ENCODE data around the gene COL2A1. TPM values are rescaled to one million over a fixed set of nuclear protein-coding genes. Genes with fewer than 3 reads are reported as not detected.

COL2A1 gene
- total and polyA plus RNA-seq, 4 experiments from 2014 or later, result not detected

GRCh38 chr12:47930634-47931033, 73.6 kb downstream of the COL2A1 start:
- Mint-ChIP-seq H3K9me3 (no peaks in the 10 kb centered on the region), H3K4me1 (peaks cover 0 to 1% (median 0%) of the 10 kb centered on the region in 4 donors), H3K27ac (no peak overlapping the region), H3K27me3 (peaks cover 5 to 10% of the 10 kb centered on the region in 2 donors), H3K36me3 (no peaks in the 10 kb centered on the region), H3K4me3 (no peak overlapping the region)
- Histone ChIP-seq H3K27me3 (ENCODE audit: insufficient read depth, low read length) (no peaks in the 10 kb centered on the region), H3K4me1 (ENCODE audit: insufficient read depth, low read length) (no peaks in the 10 kb centered on the region), H3K27ac (ENCODE audit: low read depth, low read length) (no peak overlapping the region), H3K4me3 (ENCODE audit: low read length in 2 of 2) (no peak overlapping the region), H3K36me3 (ENCODE audit: insufficient read depth, low read length) (no peaks in the 10 kb centered on the region), H3K9me3 (ENCODE audit: control insufficient read depth in 1 of 2, low read length in 2 of 2) (no peaks in the 10 kb centered on the region)
- CTCF ChIA-PET (ENCODE audit: partially characterized antibody), result interaction anchor here (1.0 to 1.1 kb wide), 2 partner anchors 19 to 47 kb away, joined by 3 to 4 read pairs; no protein-coding TSS in a partner anchor
- intact Hi-C loops (cut with micrococcal nuclease), result no loop called here
- POLR2A ChIA-PET (ENCODE audit: partially characterized antibody), result no interaction called here
- no peak for DNase-seq

GRCh38 chr12:47927346-47927745, 76.9 kb downstream of the COL2A1 start:
- Histone ChIP-seq H3K4me3 (ENCODE audit: low read length in 2 of 2) (no peak overlapping the region), H3K36me3 (ENCODE audit: insufficient read depth, low read length) (no peaks in the 10 kb centered on the region), H3K27me3 (ENCODE audit: insufficient read depth, low read length) (no peaks in the 10 kb centered on the region), H3K4me1 (ENCODE audit: insufficient read depth, low read length) (no peaks in the 10 kb centered on the region), H3K27ac (ENCODE audit: low read depth, low read length) (no peak overlapping the region), H3K9me3 (ENCODE audit: control insufficient read depth in 1 of 2, low read length in 2 of 2) (no peaks in the 10 kb centered on the region)
- ChIA-PET CTCF (ENCODE audit: partially characterized antibody) (interaction anchor here (0.7 kb wide), 1 partner anchor 23 kb away, joined by 4 read pairs; no protein-coding TSS in a partner anchor), POLR2A (ENCODE audit: partially characterized antibody) (no interaction called here)
- Mint-ChIP-seq H3K4me3 (no peak overlapping the region), H3K27ac (no peak overlapping the region), H3K27me3 (peaks cover 4 to 18% of the 10 kb centered on the region in 2 donors), H3K36me3 (no peaks in the 10 kb centered on the region), H3K4me1 (peaks cover 0 to 1% (median 0%) of the 10 kb centered on the region in 4 donors), H3K9me3 (no peaks in the 10 kb centered on the region)
- no peak for DNase-seq
- intact Hi-C loops (cut with micrococcal nuclease), result no loop called here

Other genes with a start within 250 kb of the COL2A1 start
- under 1 TPM; 0.15 to 0.39 TPM for gene RAPGEF3, start 245.6 kb downstream of the COL2A1 start, total RNA-seq
- under 1 TPM in 1 of 2 donors, not detected in 1; 0.14 TPM for gene RAPGEF3, start 245.6 kb downstream of the COL2A1 start, polyA plus RNA-seq
- 10 to 100 TPM; 12.1 to 12.3 TPM for gene SLC48A1, start 231.2 kb downstream of the COL2A1 start, total RNA-seq
- gene SLC48A1, start 231.2 kb downstream of the COL2A1 start, polyA plus RNA-seq, result 1 to 10 TPM; 8.7 to 9.0 TPM
- 100 to 1,000 TPM; 139 to 142 TPM for gene HDAC7, start 184.6 kb downstream of the COL2A1 start, total RNA-seq
- gene HDAC7, start 184.6 kb downstream of the COL2A1 start, polyA plus RNA-seq, result 10 to 100 TPM in 1 of 2 donors, 1 to 10 TPM in 1; 7.9 to 26.8 TPM
- gene VDR, start 99.5 kb downstream of the COL2A1 start, total RNA-seq, result 1 to 10 TPM; 1.6 to 3.2 TPM
- gene VDR, start 99.5 kb downstream of the COL2A1 start, polyA plus RNA-seq, result under 1 TPM; 0.37 to 0.45 TPM
- gene TMEM106C, start 40.9 kb downstream of the COL2A1 start, total RNA-seq, result 10 to 100 TPM; 42.5 to 42.7 TPM
- 10 to 100 TPM; 46.6 to 77.4 TPM for gene TMEM106C, start 40.9 kb downstream of the COL2A1 start, polyA plus RNA-seq
- gene SENP1, start 101.6 kb upstream of the COL2A1 start, total RNA-seq, result 10 to 100 TPM; 28.7 to 35.1 TPM
- 1 to 10 TPM; 6.1 to 10.0 TPM for gene SENP1, start 101.6 kb upstream of the COL2A1 start, polyA plus RNA-seq
- gene PFKM, start 114.9 kb upstream of the COL2A1 start, total RNA-seq, result 10 to 100 TPM; 13.6 to 14.6 TPM
- gene PFKM, start 114.9 kb upstream of the COL2A1 start, polyA plus RNA-seq, result 1 to 10 TPM; 7.8 to 8.3 TPM
- gene ASB8, start 153.0 kb upstream of the COL2A1 start, total RNA-seq, result 10 to 100 TPM; 61.0 to 64.6 TPM
- 10 to 100 TPM; 63.1 to 64.1 TPM for gene ASB8, start 153.0 kb upstream of the COL2A1 start, polyA plus RNA-seq
- under 1 TPM; 0.42 to 0.47 TPM for gene CCDC184, start 179.2 kb upstream of the COL2A1 start, total RNA-seq
- under 1 TPM in 1 of 2 donors, not detected in 1; 0.15 TPM for gene CCDC184, start 179.2 kb upstream of the COL2A1 start, polyA plus RNA-seq
- gene OR10AD1, start 198.8 kb upstream of the COL2A1 start, total RNA-seq, result not detected
- gene OR10AD1, start 198.8 kb upstream of the COL2A1 start, polyA plus RNA-seq, result not detected